Activated CD4-positive, alpha-beta T cell treated with anti-CD3 and anti-CD28 coated beads, Interleukin-2, amount 50 U/mL, for 16 hours (primary cell): Measurements from ENCODE around the gene TANC2.
"Not testable (repeated sequence)": the region's sequence is repeated elsewhere in the genome, so short reads cannot be mapped to it uniquely, and the experiment has no call there.

Source experiments
- DNase-seq: peaks from one replicate; pipeline ENCODE4 v3.0.0-alpha.2; 2020

The TANC2 gene

DNA sequence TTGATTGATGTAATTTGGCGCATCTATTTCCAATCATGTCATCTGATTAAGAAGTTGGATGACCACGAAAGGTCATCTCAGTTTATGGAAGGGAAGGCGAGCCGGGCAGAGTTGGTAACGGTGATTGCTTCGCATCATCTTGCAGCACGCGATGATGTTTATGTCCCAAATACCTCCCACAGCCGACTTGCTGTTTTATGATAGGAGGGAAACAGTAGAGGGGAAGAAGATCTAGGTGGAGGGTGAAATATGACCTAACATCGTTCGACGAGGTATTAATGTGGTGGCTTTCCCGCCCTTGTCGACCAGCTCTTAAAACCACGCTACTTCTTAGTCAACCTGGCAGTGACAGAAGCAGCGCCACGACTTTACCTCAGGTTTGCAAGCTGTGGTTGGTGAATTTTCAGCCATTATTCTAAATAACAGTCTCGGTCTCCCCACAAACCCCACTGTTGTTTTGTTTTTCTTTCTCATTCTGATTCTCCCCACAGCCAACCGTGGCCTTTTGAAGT, 805 bp upstream of the TANC2 start:
- DNase-seq: peak; percentile 81

DNA sequence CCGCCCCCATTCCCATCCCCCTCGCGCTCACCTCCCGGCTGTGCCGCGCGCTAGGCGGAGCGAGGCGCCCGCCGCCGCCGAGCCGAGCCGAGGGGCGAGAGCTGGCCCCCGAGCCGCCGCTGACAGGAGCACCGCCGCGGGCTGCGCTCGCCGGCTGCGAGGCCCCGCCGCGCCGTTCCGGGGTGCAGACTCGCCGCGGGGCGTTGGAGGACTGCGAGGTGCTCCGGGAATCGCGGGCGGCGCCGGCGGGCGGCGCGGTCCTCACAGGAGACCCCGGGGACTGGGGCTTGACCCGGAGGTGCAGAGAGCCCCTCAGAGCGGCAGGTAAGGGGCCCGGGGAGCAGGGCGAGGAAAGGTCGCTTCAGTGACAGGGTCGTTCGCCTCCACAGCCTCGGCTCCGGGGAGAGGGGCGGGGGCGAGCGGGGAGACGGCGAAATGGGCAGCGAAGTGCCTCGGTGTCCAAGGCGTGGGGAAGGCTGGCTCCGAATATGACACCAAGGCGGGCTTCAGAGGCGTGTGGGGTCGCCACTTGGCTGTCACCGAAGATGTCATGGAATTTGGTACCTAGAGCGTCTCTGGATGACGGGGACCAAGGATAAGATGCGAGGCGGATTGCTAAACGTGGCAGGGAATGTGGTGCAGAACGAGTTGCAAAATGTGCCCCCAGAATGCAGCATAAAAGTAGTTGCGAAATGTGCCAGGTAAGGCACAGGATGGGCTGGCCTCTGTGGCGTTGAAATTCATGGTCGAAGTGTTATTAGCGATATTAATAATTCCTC, 580 bp downstream of the TANC2 start:
- no peak for DNase-seq

- no peak for DNase-seq
Observed at GRCh38 chr17:62967205-62967529, 1.1 kb downstream of the TANC2 start.

- DNase-seq: peak; percentile 83
Observed at GRCh38 chr17:62968445-62968923, 2.4 kb downstream of the TANC2 start.

GRCh38 chr17:62970610-62971009, 4.6 kb downstream of the TANC2 start:
- DNase-seq: no peak

- DNase-seq: no peak
Observed at GRCh38 chr17:62971853-62972252, 5.8 kb downstream of the TANC2 start.

GRCh38 chr17:62974788-62975187, 8.8 kb downstream of the TANC2 start:
- no peak for DNase-seq

- DNase-seq: no peak
Observed at GRCh38 chr17:62975206-62975605, 9.2 kb downstream of the TANC2 start.

- DNase-seq: not testable (repeated sequence)
Observed at GRCh38 chr17:62976643-62977231, 10.7 kb downstream of the TANC2 start.

- DNase-seq: no peak
Observed at GRCh38 chr17:62980842-62981241, 14.8 kb downstream of the TANC2 start.

GRCh38 chr17:62981933-62982332, 15.9 kb downstream of the TANC2 start:
- no peak for DNase-seq

DNA sequence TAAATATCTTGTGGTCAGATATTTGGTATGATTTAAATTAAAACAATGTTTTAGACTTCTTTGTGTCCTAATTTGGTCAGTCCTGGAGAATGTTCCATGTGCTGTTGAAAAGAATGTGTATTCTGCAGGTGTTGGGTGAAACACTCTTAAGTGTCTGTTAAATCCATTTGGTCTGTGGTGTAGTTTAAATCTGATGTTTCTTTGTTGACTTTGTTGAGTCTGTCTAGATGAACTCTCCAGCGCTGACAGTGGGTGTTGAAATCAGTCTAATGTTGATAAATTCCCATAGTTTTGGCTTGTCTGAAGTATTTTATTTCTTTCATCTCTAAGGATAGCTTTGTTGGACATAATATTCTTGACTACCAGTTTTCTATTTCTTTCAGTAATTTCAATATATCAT, 18.8 kb downstream of the TANC2 start:
- DNase-seq: no peak

DNA sequence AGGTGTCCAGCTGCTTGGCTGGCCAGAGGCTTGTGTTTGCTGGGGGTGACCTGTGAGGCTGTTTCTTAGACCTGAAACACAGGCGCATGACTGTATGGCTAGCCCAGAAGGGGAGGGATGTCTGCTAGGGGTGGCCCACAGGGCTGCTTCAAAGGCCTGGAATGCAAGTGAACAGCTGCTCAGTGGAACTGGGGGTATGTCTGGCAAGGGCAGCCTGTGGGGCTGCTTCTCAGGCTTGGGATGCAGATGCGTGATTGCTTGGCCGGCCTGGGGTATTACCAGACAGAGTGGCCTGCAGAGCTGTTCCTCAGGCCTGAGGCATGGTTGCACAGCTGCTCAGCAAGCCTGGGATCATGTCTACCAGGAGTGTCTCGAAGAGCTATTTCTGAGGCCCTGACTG, 20.5 kb downstream of the TANC2 start:
- DNase-seq: no peak

GRCh38 chr17:62987136-62987535, 21.1 kb downstream of the TANC2 start:
- no peak for DNase-seq

DNA sequence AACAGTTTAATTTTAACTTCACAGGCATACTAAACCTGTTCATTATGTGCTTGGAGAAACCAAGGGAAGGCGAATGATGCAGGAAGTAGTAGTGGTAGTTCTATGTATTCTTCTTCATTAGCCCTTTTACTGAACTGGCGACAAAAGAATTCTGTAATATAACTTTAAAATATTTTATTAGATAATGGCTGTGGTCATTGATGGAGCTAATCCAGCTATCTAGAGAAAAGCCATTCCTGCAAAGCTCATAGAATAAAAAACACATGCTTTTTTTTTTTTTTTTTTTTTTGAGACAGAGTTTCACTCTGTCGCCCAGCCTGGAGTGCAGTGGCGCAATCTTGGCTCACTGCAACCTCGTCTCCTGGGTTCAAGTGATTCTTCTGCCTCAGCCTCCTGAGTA, 23.5 kb downstream of the TANC2 start:
- DNase-seq: no peak

DNA sequence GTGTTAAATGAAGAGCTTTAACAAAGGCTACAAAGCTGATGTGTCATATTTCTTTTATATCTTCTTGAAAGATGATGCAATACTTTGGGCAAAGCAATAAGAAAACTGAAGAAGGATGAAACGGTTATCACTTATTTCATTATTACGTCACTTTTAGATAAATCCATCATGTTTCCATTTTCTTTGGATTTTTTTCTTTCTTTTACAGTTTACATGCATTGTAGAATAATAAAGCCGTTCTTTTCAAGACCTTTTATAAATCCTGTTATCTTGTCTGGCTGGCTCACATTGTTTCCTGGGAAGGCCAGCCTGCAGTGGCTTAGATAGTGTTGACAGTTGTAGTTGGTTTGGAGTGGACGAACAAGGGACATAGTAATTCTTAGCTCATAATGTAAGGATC, 28.9 kb downstream of the TANC2 start:
- no peak for DNase-seq

- peak; percentile 25 for DNase-seq
Observed at GRCh38 chr17:62995377-62995885, 29.4 kb downstream of the TANC2 start.

DNA sequence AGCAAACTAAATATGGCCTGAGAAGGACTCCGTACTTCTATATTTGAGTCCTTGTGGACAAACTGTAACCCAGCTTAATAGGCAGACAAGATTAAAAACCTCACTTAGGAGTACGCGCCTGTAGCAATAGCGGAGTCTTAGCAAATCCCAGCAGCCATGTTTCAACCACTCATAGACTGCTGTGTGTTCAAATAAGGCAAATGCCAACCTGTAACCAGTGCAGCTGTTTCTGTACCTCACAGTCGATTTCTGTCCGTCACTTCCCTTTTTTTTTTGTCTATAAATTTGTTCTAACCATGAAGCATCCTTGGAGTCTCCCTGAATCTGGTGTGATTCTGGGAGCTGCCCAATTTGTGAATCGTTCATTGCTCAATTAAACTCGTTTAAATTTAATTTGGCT, 30.2 kb downstream of the TANC2 start:
- no peak for DNase-seq

DNA sequence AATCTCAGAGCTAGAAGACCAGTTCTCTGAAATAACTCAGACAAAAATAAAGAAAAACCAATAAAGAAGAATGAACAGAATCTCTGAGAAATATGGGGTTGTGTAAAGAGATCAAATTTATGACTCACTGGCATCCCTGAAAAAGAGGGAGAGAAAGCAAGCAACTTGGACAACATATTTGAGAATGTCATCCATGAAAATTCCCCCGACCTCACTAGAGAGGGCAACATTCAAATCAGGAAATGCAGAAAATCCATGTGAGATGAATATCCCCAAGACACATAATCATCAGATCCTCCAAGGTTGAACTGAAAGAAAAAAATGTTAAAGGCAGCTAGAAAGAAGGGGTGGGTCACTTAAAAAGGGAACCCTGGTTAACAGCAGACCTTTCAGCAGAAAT, 32.1 kb downstream of the TANC2 start:
- DNase-seq: no peak

DNA sequence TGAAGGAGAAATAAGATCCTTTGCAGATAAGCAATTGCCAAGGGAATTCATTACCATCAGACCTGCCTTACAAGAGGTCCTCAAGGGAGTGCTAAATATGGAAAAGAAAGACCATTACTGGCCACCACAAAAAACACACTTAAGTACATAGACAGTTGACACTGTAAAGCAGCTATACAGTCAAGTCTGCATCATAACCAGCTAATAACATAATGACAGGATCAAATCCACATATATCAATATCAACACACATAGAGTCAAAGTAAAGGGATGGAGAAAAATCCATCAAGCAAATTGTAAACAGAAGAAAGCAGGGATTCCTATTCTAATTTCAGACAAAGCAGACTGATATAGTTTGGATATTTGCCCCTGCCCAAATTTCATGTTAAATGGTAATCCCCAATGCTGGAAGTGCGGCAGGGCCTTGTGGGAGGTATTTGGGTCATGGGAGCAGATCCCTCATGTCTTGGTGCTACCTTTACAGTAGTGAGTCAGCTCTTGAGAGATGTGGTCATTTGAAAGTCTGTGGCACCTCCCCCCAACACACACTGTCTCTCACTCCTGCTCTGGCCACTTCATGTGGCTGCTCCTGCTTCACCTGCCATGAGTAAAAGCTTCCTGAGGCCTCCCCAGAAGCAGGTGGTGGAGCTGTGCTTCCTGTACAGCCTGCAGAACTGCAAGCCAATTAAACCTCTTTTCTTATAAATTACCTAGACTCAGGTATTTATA, 32.8 kb downstream of the TANC2 start:
- no peak for DNase-seq

DNA sequence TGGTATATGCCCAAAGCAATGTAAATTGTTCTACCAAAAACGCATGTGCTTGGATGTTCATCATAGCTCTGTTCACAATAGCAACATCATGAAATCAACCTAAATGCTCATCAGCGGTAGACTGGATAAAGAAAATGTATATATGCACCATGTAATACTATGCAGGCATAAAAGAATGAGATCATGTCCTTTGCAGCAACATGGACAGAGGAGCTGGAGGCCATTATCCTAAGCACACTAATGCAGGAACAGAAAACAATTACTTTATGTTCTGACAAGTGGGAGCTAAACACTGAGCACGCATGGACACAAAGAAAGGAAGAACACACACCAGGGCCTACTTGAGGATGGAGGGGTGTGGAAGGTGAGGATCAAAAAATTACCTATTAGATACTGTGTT, 33.7 kb downstream of the TANC2 start:
- DNase-seq: no peak

DNA sequence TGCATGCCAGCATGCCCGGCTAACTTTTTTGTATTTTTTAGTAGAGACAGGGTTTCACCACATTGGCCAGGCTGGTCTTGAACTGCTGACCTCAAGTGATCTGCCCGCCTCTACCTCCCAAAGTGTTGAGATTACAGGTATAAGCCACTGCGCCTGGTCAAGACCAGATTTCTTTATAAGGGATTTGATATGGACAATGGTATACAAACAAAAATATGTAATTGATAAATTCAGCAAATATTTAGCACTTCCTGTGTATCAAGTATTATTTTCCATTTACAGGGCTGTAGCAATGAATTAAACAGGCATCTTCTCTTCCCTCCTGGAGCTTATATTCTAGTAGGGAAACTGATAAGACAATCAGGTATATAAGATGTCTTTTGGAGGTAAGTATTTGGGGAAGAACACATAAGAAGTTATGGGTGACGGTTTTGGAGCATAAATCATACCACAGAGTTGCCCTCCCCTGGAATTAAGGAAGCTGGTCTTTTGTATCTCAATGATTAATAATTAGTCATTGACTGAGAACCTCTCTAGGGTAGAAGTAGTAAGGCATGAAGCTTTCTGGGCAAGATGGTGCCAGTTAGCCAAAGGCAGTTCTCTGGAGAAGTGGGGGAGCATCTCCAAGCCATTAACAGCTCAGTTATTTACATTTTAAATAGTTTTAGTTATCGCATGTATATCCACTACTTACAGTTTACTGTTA, 35.8 kb downstream of the TANC2 start:
- DNase-seq: no peak

- DNase-seq: no peak
Observed at GRCh38 chr17:63002625-63003024, 36.6 kb downstream of the TANC2 start.
